Brain pericyte (primary cell): ENCODE measurements around the gene ATP6V1B1.

Experiments used
- DNase-seq: peaks from one replicate; pipeline ENCODE4 v3.0.0-alpha.2; 2012; ENCODE audit warnings: low read depth, low spot score

Gene ATP6V1B1

GRCh38 chr2:70935468-70936164 lies at the start of gene ATP6V1B1:
ATP6V1B1 (plus strand) TSS chr2:70935900; CDS start chr2:70935955, 55 bp downstream.
- no peak for DNase-seq

- no peak for DNase-seq
These were observed 49.1 kb upstream of the ATP6V1B1 start for GRCh38 chr2:70886541-70886987.

DNA sequence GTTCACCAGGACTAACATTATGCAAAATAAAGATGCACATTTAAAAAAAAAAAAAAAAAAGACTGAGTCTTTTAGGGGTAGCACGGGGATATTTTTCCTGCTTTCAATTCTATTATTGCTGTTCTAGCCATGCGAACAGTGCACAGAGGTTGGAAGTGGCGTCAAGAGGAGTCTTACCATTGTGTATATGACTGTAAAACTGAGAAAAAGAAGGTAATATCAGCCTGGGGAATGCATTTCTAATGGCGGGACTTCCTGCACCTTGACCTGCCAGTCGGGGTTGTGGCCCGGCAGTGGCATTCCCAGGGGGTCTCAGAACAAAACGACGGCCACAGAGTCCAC lies 48.5 kb upstream of the ATP6V1B1 start:
- DNase-seq = no peak

DNA sequence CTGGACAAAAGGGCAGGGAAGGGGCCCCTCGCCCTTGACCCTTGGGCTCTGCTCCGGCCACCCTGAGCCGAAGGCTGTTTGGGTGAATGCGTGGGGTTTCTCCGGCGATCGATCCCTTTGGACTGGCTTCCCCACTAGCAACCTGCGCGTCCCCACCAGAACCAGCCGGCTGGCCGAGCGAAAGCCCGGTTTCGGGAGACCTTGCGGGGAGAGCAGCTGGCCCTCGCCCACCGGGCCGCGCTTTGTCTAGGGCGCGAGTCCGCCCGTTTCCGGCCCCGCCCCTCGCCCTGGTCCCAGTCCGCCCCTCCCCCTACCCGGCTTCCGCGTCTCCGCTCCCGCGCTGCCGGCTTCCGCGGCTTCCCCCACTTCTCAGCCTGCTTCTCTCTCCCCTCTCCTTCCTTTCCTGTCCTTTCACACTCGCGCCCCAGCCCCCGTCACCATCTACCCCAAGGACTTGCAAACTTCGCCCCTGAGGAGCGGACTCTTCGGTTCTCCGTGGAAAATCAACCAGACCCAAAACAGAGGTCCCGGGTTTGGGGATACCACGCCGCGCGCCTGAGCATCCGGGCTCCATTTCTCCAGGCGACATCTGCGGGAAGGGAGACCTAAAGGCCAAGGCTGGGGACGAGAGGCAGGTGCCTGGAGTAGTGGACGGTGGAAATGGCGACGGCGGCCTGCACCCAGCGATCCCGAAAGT lies 48.0 kb upstream of the ATP6V1B1 start:
- DNase-seq = no peak

- no peak for DNase-seq
These were observed 47.3 kb upstream of the ATP6V1B1 start for GRCh38 chr2:70888366-70888922.

DNA sequence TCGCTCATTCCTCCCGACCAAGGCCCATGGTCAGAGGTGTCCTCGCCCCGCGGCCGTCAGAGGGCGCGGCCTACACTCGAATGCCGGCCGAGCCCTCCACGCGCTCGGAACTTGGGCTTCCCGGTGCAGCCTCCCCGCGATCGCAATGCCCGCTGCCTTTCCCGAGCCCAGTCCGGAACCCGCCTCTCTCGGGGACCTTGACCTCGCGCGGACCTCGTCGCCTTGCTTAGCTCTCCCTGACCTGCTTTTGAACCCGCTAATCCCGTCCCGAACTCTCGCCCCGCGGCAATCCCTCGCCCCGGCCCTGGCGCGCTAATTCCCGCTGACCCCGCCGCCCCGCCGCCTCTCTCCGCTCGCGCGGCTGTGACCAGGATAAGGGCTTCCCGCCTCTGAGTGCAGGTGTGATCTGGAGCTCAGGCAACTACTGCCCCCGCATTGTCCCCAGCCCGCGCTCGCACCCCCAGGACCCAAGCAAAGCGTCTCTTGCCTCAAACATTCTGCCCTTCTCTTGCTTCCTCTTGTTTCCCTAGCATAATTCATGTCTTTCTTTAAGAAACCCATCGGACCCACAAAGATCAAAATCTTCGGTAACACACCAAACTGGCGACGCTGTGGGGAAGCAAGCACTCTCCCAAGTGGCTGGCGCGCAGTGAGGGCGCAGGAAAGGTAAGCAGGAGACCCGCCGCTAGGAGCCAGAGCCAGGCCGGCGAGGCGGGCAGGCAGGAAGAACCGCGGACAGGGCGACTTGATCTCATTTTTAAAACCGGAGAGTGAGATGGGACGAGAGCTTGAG lies 46.6 kb upstream of the ATP6V1B1 start:
- no peak for DNase-seq

DNA sequence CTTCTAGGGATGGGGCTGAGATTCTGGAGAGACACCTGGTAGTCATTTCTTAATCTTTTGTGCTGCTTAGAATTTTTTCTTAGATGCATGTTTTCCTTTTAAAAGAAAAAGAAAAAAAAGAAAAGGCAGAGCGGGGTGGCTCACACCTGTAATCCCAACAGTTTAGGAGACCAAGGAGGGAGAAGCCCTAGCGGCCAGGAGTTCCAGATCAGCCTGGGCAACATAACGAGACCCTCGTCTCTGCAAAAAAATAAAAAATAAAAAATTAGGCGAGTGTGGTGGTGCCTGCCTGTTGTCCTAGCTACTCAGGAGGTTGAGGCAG lies 46.0 kb upstream of the ATP6V1B1 start:
- DNase-seq = no peak

- DNase-seq = no peak
These were observed 45.1 kb upstream of the ATP6V1B1 start for GRCh38 chr2:70890469-70891065.

DNA sequence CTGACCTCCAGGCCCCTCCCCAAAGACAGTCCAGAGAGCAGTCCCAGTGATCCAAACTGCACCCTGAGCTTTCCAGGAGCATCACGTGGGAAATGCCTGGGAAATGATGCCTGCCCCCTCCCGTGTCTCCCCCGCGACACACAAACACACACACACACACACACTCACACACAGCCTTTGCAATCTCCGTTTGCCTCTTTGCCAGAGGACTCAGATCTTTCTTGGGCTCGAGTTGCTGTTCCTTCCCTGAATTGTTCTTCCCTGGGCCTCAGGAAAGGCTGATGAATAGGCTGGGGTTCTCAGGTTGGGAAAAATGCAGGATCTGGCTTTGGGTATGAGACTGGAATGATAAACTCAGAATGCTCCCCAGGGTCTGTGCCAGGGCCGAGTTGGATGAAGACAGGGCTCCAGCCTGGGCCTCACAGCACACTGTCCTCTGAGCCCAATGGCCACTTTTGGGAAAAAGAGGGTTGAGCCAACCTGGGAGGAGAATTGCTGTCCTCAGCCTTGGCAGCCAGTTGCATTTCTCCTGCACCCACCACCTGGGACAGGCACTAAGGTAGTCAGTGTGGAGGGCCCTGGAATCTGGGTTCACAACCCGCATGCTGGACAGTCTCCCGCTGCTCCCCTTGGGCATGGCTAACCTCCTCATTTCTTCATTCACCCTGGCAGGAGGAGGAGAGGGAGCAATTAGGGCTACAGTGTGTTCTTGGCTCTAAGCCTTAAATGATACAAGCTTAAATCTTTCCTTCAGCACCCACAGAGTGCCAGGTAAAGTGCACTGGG lies 43.9 kb upstream of the ATP6V1B1 start:
- no peak for DNase-seq

- no peak for DNase-seq
These were observed 43.0 kb upstream of the ATP6V1B1 start for GRCh38 chr2:70892750-70893149.

GRCh38 chr2:70893186-70893585 lies 42.5 kb upstream of the ATP6V1B1 start:
- DNase-seq = no peak

DNA sequence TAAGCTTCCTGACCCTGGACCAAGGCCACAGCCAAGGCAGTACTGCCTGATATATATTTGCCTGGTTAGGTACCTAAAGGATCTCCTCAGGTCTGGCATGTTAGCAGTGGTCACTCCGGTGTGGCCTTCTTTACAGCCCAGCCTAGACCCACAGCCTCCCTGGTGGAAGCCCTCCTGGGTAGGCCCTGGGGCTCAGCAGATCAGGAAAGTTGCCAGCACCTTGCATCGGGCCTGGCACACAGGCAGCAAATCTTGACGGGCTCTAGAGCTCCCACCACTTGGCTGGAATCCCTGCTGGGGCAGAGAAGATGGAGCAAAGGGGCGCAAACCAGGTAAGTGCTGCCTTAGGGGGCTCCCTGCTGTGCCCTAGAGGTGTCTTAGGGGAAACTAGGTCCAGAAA lies 40.9 kb upstream of the ATP6V1B1 start:
- DNase-seq = no peak

DNA sequence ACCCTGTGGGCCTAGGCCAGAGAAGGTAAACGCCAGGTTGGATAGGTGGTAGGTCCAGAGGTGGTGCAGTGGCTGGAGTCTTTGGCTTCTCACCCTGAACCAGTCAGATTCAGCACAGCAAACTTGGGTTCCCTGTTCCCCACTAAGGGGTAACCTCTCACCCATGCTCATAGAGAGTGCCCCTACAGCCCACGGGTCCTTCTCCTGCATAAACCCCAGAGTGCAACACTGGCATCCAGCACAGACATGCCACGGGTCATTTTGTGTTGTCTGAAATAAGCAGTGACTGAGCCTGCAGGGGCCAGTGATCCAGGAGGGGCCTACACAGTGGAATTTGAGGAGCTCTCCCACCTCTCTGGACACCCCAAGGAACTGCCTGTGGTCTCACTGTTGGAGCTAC lies 40.5 kb upstream of the ATP6V1B1 start:
- DNase-seq = no peak

DNA sequence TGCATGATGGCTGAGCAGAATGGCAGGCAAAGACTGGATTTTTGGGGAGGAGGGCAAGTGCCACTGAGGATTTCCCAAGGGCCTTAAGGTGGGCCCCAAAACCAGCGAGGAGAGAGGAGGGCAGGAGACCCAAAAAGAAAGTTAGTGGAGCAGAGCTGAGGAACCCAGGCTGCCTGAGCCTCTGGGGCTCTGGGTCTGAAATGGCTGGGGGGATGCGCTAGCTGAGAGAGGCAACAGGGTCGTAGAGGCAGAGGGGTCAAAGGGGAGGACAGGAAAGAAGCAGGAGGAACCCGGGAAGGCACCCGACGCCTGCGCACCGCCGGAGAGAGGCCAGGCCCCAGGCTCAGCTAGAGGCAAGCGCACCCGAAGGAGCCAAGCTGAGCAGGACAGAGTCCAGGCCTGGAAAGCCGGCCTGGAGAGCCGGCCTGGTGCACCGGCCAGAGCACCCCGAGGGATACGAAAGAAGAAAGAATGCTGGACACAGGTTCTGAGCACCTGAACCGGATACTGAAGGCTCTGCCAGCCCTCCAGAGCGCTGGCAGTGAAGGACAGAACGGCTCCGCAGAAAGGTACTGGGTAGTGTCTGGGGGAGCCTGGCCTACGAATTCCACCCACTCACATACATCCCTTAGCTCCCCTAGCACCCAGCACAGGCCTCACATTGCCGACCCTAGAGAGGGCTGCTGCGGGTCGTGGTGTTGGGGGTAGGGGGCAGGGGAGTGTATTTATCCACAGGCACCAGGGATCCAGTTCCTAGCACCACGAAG lies 39.5 kb upstream of the ATP6V1B1 start:
- DNase-seq = no peak

DNA sequence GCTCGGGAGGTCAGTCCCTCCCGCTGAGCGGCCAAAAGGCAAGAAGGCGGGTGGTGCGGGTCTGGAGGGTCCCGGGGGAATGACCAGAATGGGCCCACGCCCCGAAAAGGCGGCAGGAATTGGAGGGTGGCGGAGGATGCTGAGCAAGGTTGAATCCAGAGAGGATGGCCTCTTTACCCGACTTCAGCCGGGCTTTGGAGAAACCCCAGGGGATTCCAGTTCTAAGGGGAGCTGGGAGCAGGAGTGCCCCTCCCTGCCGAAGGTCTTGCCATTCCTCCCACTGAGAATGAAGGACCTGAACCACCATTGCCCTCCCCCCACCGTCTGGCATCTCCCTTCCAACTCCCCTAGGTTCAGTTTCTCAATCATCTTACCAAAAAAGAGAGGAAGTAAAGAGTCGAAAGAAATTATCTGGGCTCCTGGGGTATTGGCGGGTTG lies 38.9 kb upstream of the ATP6V1B1 start:
- no peak for DNase-seq

DNA sequence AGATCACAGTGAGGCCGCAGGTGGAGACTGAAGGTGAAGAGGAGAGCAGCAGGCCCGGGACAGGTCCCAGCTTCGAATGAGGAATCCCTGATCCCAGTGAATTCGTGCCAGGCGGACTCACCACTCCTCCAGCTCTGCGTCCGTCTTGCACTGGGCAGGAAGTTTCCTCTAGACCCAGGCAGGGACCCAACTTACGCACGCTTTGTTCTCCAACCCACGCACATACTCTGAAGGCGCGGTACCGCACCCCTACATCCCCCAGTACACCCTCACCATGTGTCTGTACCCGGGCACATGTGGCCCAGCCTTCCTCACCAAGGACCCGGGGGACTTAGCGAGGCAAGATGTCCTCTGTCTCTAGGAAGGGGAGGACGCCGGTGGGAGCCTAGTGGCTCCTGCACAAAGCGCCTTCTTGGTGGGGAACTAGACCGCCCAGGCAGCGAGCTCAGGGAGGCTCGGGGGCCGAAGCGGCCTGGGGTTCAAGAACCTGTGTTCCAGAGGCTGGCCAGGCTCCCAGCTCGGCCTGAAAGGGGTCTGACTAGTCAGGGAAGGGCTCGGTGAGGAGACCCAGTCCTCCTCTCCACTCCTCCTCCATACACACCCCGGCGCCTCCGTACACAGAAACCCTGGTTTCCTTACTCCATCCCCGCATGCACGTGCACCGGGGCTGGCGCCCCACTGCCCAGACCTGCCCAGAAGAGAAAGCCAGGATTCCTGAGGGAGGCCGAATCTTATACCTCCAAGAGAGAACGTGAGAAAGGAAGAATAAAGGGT lies 38.3 kb upstream of the ATP6V1B1 start:
- no peak for DNase-seq

DNA sequence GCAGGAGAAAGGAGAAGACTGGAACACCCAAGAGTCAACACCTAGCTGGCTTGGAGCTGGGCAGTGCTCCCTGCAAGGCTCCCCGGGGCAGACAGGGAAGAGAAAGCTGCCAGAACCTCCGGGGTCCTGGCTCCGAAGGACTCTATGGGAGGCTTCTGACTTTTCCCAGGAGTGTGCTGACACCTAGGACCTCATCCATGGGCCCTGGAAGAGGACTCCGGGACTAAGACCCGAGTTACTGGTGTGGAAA lies 37.8 kb upstream of the ATP6V1B1 start:
- no peak for DNase-seq

DNA sequence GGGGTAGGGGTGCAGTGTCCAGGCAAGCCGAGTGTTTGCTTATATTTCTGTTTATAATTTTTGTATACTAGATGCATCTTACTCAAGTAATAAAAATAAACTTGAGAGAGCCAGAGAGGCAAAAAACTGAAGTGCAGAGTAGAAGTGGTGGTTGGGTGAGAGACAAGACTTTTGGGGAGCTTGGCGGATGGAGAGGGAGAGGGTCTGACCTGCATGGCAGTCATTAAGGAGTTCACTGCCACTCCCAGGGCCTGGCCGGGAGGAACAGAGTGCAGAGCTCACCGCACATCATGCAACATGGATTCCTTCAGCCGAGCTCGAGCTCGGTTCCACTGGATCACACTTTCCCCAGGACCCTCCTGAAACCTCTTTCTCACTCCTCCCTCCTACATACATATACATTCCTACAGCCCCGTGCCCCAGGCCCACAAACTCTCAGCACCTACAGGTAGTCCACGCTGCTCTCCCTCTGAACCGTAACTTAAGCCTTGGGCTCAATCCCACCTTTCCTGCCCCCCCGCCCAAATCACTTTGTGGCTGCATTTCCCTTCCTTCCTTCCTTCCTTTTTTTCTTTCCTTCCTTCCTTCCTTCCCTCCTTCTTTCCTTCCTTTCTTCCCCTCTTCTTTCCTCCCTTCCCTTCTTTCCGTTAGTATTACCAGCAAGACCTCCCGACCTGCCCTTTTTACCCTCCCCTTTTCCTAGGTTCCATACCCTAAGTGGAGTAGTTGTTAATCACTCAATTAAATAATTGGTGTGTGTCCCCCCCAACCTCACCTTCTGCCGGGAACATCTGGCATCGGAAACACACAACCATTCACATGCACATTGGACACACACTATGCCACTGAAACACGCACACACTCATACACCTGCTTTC lies 37.1 kb upstream of the ATP6V1B1 start:
- no peak for DNase-seq
